SK-N-MC (cell line): ENCODE results near the gene IQGAP1.

ENCODE experiments used
- EZH2 ChIP-seq: fragments of 200-600 bp; sonication (generic); IDR thresholded peaks from one replicate; pipeline ENCODE4 v1.6.1; 2017; ENCODE audit warnings: antibody characterized with exemption
- POLR2AphosphoS5 ChIP-seq: IDR thresholded peaks from 2 replicates; pipeline ENCODE4 v1.6.1; 2012; ENCODE audit warnings: mild to moderate bottlenecking, low read depth, low read length, borderline replicate concordance

DNA sequence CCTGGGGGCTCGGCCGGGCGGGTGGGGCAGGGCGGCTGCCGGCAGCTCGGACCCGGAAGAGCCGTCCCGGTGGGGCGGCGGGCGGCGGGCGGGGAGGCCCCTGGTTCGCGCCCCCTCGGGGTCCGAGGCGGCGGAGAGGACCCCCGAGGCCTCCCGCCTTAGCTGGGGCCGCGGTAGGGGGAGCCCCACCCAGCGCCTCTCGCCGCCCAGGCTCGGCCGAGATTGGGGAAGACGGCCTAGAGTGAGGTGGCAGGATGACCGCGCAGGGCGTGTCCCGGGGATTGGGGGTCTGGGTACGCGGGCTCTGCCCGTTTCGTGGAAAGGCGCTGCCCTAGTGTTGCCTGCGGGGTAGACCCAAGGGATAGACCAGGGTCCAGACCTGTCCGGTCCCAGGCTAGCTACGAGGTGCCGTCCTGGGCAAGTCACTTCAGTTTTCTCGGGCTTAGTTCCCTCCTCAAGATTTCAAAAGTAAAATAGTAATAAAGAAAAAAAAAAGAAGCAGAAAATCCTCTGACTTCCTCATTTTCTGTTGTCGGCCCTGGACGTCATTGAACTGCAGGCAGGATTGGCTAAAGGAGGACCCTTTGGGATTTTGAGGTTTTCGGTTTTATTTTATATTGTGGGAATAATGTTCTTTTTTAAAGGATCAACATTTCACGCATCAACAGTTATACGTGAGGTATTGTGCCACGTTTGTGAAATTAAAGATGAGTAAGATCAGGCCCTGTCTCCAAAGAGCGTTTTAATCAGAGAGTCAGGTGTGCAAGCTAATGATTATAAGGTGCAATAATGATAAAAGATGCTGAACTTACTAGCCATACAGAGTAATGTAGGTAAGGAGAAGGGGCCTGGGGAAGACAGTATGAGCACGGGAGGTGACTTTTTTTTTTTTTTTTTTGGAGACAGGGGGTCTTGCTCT lies 679 bp downstream of the IQGAP1 start:
- TF ChIP-seq POLR2AphosphoS5: no peak
- TF ChIP-seq EZH2: no peak
